ENCODE results near the gene TLR2. TPM values are rescaled to one million over a fixed set of nuclear protein-coding genes. Genes with fewer than 3 reads are reported as not detected.

TLR2 gene
- total RNA-seq, 1 experiment from 2014 or later: 10.8 TPM

DNA sequence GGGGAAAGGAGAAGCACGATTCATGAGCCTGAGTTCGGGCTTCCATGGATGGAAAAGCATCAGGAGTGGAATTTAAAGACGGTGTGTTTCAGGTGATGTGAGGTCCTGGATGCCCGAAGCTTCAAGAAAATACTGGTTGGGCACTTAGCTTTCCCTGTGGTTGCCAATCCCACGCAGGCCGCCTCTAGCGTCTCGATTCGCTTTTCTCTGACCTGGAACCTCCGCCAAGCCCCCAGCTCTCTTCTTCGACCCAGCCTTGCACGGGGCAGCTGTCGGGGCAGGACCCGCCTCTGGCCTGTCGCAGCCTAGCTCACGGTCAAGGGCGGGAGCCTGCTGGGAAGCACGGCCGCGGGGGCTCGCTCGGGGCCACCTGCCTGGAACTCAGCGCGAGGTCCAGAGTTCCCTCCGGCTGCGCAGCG lies 308 bp upstream of the TLR2 start:
- Mint-ChIP-seq H3K4me1 (ENCODE audit: low read depth, unreplicated experiment) (no peaks in the 10 kb centered on the region), H3K27me3 (ENCODE audit: unreplicated experiment) (no peaks in the 10 kb centered on the region), H3K9me3 (ENCODE audit: low read depth, unreplicated experiment) (no peaks in the 10 kb centered on the region), H3K27ac (ENCODE audit: unreplicated experiment) (peak overlapping the region; percentile 17), H3K36me3 (ENCODE audit: insufficient read depth, unreplicated experiment) (peaks cover 16% of the 10 kb centered on the region), H3K4me3 (ENCODE audit: low read depth, unreplicated experiment) (peak overlapping the region; percentile 62)
- TF ChIP-seq CTCF (IDR thresholded peaks at IDR 0.05; ENCODE audit: unreplicated experiment): no peak
- CTCF ChIA-PET: no interaction called here
- intact Hi-C loops (cut with micrococcal nuclease; ENCODE audit: unreplicated experiment): no loop called here
- DNase-seq: no peak
- BruUV-seq (replicated peaks): no TSS peak

DNA sequence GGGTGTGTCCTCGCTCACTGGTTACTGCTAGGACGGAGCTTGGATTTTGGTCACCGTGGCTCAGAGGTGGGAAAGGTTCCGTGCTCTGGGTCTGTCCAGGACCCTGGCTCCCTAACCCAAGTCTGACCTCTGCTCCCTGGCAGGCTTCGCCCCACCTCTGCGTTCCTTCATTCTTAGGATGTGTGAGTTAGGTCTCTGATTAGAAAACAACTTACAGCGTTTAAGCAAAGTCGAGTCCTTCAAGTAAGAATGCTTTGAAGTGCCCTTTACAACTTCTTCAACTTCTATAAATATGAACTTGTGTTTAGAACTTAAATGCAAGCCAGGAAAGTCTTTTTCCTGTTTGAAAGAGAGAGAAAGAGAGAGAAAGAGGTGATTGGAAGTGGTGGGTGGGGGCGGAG lies 891 bp downstream of the TLR2 start:
- intact Hi-C loops (cut with micrococcal nuclease; ENCODE audit: unreplicated experiment): no loop called here
- peak overlapping the region; percentile 62 for H3K4me3 Mint-ChIP-seq (ENCODE audit: low read depth, unreplicated experiment)
- no TSS peak for BruUV-seq (replicated peaks)
- TF ChIP-seq CTCF (IDR thresholded peaks at IDR 0.05; ENCODE audit: unreplicated experiment): no peak
- no peaks in the 10 kb centered on the region for H3K4me1 Mint-ChIP-seq (ENCODE audit: low read depth, unreplicated experiment)
- no peaks in the 10 kb centered on the region for H3K27me3 Mint-ChIP-seq (ENCODE audit: unreplicated experiment)
- H3K27ac Mint-ChIP-seq (ENCODE audit: unreplicated experiment): no peak overlapping the region
- CTCF ChIA-PET: no interaction called here
- no peaks in the 10 kb centered on the region for H3K9me3 Mint-ChIP-seq (ENCODE audit: low read depth, unreplicated experiment)
- peaks cover 16% of the 10 kb centered on the region for H3K36me3 Mint-ChIP-seq (ENCODE audit: insufficient read depth, unreplicated experiment)
- DNase-seq: no peak

- Mint-ChIP-seq H3K36me3 (ENCODE audit: insufficient read depth, unreplicated experiment) (no peaks in the 10 kb centered on the region), H3K27ac (ENCODE audit: unreplicated experiment) (no peak overlapping the region), H3K27me3 (ENCODE audit: unreplicated experiment) (no peaks in the 10 kb centered on the region), H3K9me3 (ENCODE audit: low read depth, unreplicated experiment) (no peaks in the 10 kb centered on the region), H3K4me3 (ENCODE audit: low read depth, unreplicated experiment) (no peak overlapping the region), H3K4me1 (ENCODE audit: low read depth, unreplicated experiment) (no peaks in the 10 kb centered on the region)
- no TSS peak for BruUV-seq (replicated peaks)
- intact Hi-C loops (cut with micrococcal nuclease; ENCODE audit: unreplicated experiment): no loop called here
- CTCF ChIA-PET: no interaction called here
- DNase-seq: no peak
- TF ChIP-seq CTCF (IDR thresholded peaks at IDR 0.05; ENCODE audit: unreplicated experiment): no peak
Measured at GRCh38 chr4:153704522-153704921, 20.4 kb downstream of the TLR2 start.

GRCh38 chr4:153705743-153706468 lies 21.8 kb downstream of the TLR2 start:
- DNase-seq: no peak
- intact Hi-C loops (cut with micrococcal nuclease; ENCODE audit: unreplicated experiment): no loop called here
- no peaks in the 10 kb centered on the region for H3K27me3 Mint-ChIP-seq (ENCODE audit: unreplicated experiment)
- CTCF ChIA-PET: no interaction called here
- TF ChIP-seq CTCF (IDR thresholded peaks at IDR 0.05; ENCODE audit: unreplicated experiment): no peak
- no peak overlapping the region for H3K27ac Mint-ChIP-seq (ENCODE audit: unreplicated experiment)
- no peaks in the 10 kb centered on the region for H3K9me3 Mint-ChIP-seq (ENCODE audit: low read depth, unreplicated experiment)
- no peaks in the 10 kb centered on the region for H3K4me1 Mint-ChIP-seq (ENCODE audit: low read depth, unreplicated experiment)
- H3K4me3 Mint-ChIP-seq (ENCODE audit: low read depth, unreplicated experiment): no peak overlapping the region
- BruUV-seq (replicated peaks): no TSS peak
- H3K36me3 Mint-ChIP-seq (ENCODE audit: insufficient read depth, unreplicated experiment): no peaks in the 10 kb centered on the region
